GM19438 (cell line): ENCODE data around the gene PLPP1.
"Not testable (repeated sequence)": the region's sequence is repeated elsewhere in the genome, so short reads cannot be mapped to it uniquely, and the experiment has no call there.

Experiments
- ATAC-seq: cut with Tn5 transposase; IDR thresholded peaks from one replicate; pipeline ENCODE4 v1.9.1; 2021; ENCODE audit warnings: low read depth; ENCODE audit not compliant: unreplicated experiment

Gene PLPP1

GRCh38 chr5:55547781-55548180 is 13.0 kb upstream of the PLPP1 start:
- ATAC-seq: no peak

GRCh38 chr5:55546947-55547346 is 12.2 kb upstream of the PLPP1 start:
- no peak for ATAC-seq

GRCh38 chr5:55544341-55544740 is 9.6 kb upstream of the PLPP1 start:
- ATAC-seq: no peak

- no peak for ATAC-seq
Observed at GRCh38 chr5:55541056-55541635, 6.4 kb upstream of the PLPP1 start.

GRCh38 chr5:55540525-55540924 is 5.8 kb upstream of the PLPP1 start:
- ATAC-seq: no peak

GRCh38 chr5:55540024-55540423 is 5.3 kb upstream of the PLPP1 start:
- ATAC-seq: no peak

- no peak for ATAC-seq
Observed at GRCh38 chr5:55538661-55539060, 3.9 kb upstream of the PLPP1 start.

GRCh38 chr5:55537315-55537714 is 2.6 kb upstream of the PLPP1 start:
- ATAC-seq: not testable (repeated sequence)

GRCh38 chr5:55535199-55535905 is 588 bp upstream of the PLPP1 start:
- peak; percentile 8 for ATAC-seq

- ATAC-seq: peak; percentile 41
Observed at GRCh38 chr5:55533521-55534435, 986 bp downstream of the PLPP1 start.

- no peak for ATAC-seq
Observed at GRCh38 chr5:55530669-55531068, 4.1 kb downstream of the PLPP1 start.

- no peak for ATAC-seq
Observed at GRCh38 chr5:55524816-55525215, 9.9 kb downstream of the PLPP1 start.

GRCh38 chr5:55523293-55523692 is 11.5 kb downstream of the PLPP1 start:
- no peak for ATAC-seq

- no peak for ATAC-seq
Observed at GRCh38 chr5:55521881-55522280, 12.9 kb downstream of the PLPP1 start.

GRCh38 chr5:55520117-55520839 is 14.5 kb downstream of the PLPP1 start:
- ATAC-seq: no peak

GRCh38 chr5:55518831-55519390 is 15.9 kb downstream of the PLPP1 start:
- ATAC-seq: no peak

GRCh38 chr5:55517804-55518203 is 17.0 kb downstream of the PLPP1 start:
- ATAC-seq: no peak

GRCh38 chr5:55511010-55511409 is 23.8 kb downstream of the PLPP1 start:
- no peak for ATAC-seq

- ATAC-seq: no peak
Observed at GRCh38 chr5:55510523-55510880, 24.3 kb downstream of the PLPP1 start.

GRCh38 chr5:55509796-55510522 is 24.8 kb downstream of the PLPP1 start:
- no peak for ATAC-seq
